HepG2 (cell line): ENCODE measurements around the gene MOV10L1. TPM values are rescaled to one million over a fixed set of nuclear protein-coding genes. Genes with fewer than 3 reads are reported as not detected.

Experiments
- AHR ChIP-seq: IDR thresholded peaks from 2 replicates; pipeline ENCODE4 v1.6.1; 2018; ENCODE audit warnings: missing genetic modification reagents, missing compliant biosample characterization
- ARNTL ChIP-seq: sonication (generic); formaldehyde crosslinking; IDR thresholded peaks from 2 replicates; pipeline ENCODE4 v1.4.0; 2020; ENCODE audit warnings: mild to moderate bottlenecking, missing genetic modification reagents
- ATF1 ChIP-seq: IDR thresholded peaks from 2 replicates; pipeline ENCODE4 v1.6.1; 2016; ENCODE audit warnings: mild to moderate bottlenecking, control low read depth
- DZIP1 ChIP-seq: sonication (generic); formaldehyde crosslinking; IDR thresholded peaks from 2 replicates; pipeline ENCODE4 v1.5.0; 2020; ENCODE audit warnings: mild to moderate bottlenecking, missing genetic modification reagents
- FOXM1 ChIP-seq: sonication (generic); formaldehyde crosslinking; IDR thresholded peaks from 2 replicates; pipeline ENCODE4 v1.5.0; 2020; ENCODE audit warnings: missing genetic modification reagents
- HDAC2 ChIP-seq: sonication (generic); formaldehyde crosslinking; IDR thresholded peaks from 2 replicates; pipeline ENCODE4 v1.4.0; 2020; ENCODE audit warnings: missing genetic modification reagents
- MAX ChIP-seq: IDR thresholded peaks from 2 replicates; pipeline ENCODE4 v1.6.1; 2012; ENCODE audit warnings: inconsistent platforms
- PAXIP1 ChIP-seq: sonication (generic); formaldehyde crosslinking; conservative IDR thresholded peaks from 2 replicates; pipeline ENCODE4 v1.4.0; 2020; ENCODE audit warnings: mild to moderate bottlenecking, missing genetic modification reagents, moderate library complexity
- RAD21 ChIP-seq: fragments of 450-650 bp; formaldehyde crosslinking; IDR thresholded peaks from 2 replicates; pipeline ENCODE4 v1.5.0; 2020; ENCODE audit warnings: mild to moderate bottlenecking
- REPIN1 ChIP-seq: sonication (generic); formaldehyde crosslinking; IDR thresholded peaks from 2 replicates; pipeline ENCODE4 v1.8.0; 2022; ENCODE audit warnings: missing genetic modification reagents, low read depth, mild to moderate bottlenecking, borderline replicate concordance
- SALL1 ChIP-seq: sonication (generic); formaldehyde crosslinking; IDR thresholded peaks from 2 replicates; pipeline ENCODE4 v1.8.0; 2022; ENCODE audit warnings: mild to moderate bottlenecking, missing genetic modification reagents
- SKIL ChIP-seq: sonication (generic); formaldehyde crosslinking; IDR thresholded peaks from 2 replicates; pipeline ENCODE4 v1.8.0; 2022; ENCODE audit warnings: missing genetic modification reagents, mild to moderate bottlenecking, moderate library complexity, borderline replicate concordance
- SRSF4 ChIP-seq: fragments of 200-400 bp; formaldehyde crosslinking; IDR thresholded peaks from one replicate; pipeline ENCODE4 v1.6.1; 2018; ENCODE audit warnings: mild to moderate bottlenecking, low read depth, low read length, moderate library complexity; ENCODE audit not compliant: poor library complexity, severe bottlenecking
- STAT5B ChIP-seq: sonication (generic); formaldehyde crosslinking; IDR thresholded peaks from 2 replicates; pipeline ENCODE4 v1.4.0; 2020; ENCODE audit warnings: missing genetic modification reagents
- ZBTB1 ChIP-seq: sonication (generic); formaldehyde crosslinking; IDR thresholded peaks from 2 replicates; pipeline ENCODE4 v1.4.0; 2020; ENCODE audit warnings: missing genetic modification reagents, borderline replicate concordance
- ZBTB39 ChIP-seq: sonication (generic); formaldehyde crosslinking; IDR thresholded peaks from 2 replicates; pipeline ENCODE4 v1.5.0; 2020; ENCODE audit warnings: missing genetic modification reagents
- ZNF232 ChIP-seq: sonication (generic); formaldehyde crosslinking; IDR thresholded peaks from 2 replicates; pipeline ENCODE4 v1.4.0; 2020; ENCODE audit warnings: missing genetic modification reagents, borderline replicate concordance
- ZNF329 ChIP-seq: sonication (generic); formaldehyde crosslinking; IDR thresholded peaks from 2 replicates; pipeline ENCODE4 v1.9.0; 2021; ENCODE audit warnings: low read depth, mild to moderate bottlenecking, missing genetic modification reagents
- ZNF446 ChIP-seq: sonication (generic); formaldehyde crosslinking; IDR thresholded peaks from 2 replicates; pipeline ENCODE4 v1.5.0; 2020; ENCODE audit warnings: mild to moderate bottlenecking, missing genetic modification reagents
- ZSCAN29 ChIP-seq: sonication (generic); formaldehyde crosslinking; conservative IDR thresholded peaks from 2 replicates; pipeline ENCODE4 v1.4.0; 2020; ENCODE audit warnings: mild to moderate bottlenecking, missing genetic modification reagents
- polyA plus RNA-seq, 8 experiments: library from polyadenylated mRNA; depleted of rRNA in 3 of 8; stranded (reverse) in 7 of 8; unstranded in 1 of 8; fragments of >200 nt; fragmentation: Illumina TruSeq in 4 of 8; extraction: Trizol in 4 of 8; gene quantifications; 2 replicates each; pipeline versions ENCODE4 v1.2.1 to v1.2.3, GENCODE V29; 2011 to 2016; ENCODE audit warnings: low read depth in 4 of 8, missing spikeins in 1 of 8, mixed read lengths in 1 of 8; ENCODE audit not compliant: insufficient read depth in 1 of 8
- total RNA-seq, 5 experiments: library from RNA; depleted of rRNA; stranded (reverse); fragments of >200 nt; fragmentation: Illumina TruSeq; extraction: Trizol; gene quantifications; 2 replicates each; pipeline ENCODE4 v1.2.3, GENCODE V29; 2016; ENCODE audit warnings: low read depth in 1 of 5

The MOV10L1 gene
- total and polyA plus RNA-seq, 2 of the 13 experiments (the other 11 are each of a cell fraction or from before 2014, with no cell fraction given): 0.11 to 0.12 TPM

- TF ChIP-seq DZIP1 (CRISPR knock-in tag): no peak
- peak; percentile 65 for TF ChIP-seq SALL1
- 0 out of 2 replicates have a peak, but pooled peaks have one; percentile 45 for TF ChIP-seq ARNTL
- peak; percentile 53; the same call in 1 of the 2 replicates for TF ChIP-seq PAXIP1 (CRISPR knock-in tag)
- peak; percentile 34; the same call in 1 of the 2 replicates for TF ChIP-seq HDAC2 (CRISPR knock-in tag)
- TF ChIP-seq RAD21 (CRISPR knock-in tag): 0 out of 2 replicates have a peak, but pooled peaks have one; percentile 14
- TF ChIP-seq SRSF4: no peak
- TF ChIP-seq ZBTB1 (CRISPR knock-in tag): no peak
- no peak for TF ChIP-seq REPIN1 (CRISPR knock-in tag)
- no peak for TF ChIP-seq FOXM1 (CRISPR knock-in tag)
- no peak for TF ChIP-seq ZBTB39 (CRISPR knock-in tag)
- TF ChIP-seq STAT5B: no peak
- TF ChIP-seq ZNF232 (CRISPR knock-in tag): 0 out of 2 replicates have a peak, but pooled peaks have one; percentile 26
- no peak for TF ChIP-seq ZSCAN29 (CRISPR knock-in tag)
- no peak for TF ChIP-seq ZNF446 (CRISPR knock-in tag)
- no peak for TF ChIP-seq ZNF329 (CRISPR knock-in tag)
- TF ChIP-seq MAX: peak; percentile 92
- TF ChIP-seq ATF1 (CRISPR knock-in tag): no peak
- no peak for TF ChIP-seq SKIL (CRISPR knock-in tag)
- TF ChIP-seq AHR (CRISPR knock-in tag): no peak
Measured at GRCh38 chr22:50171965-50172421, 82.2 kb downstream of the MOV10L1 start (continued).
